NCI-H187 (cell line): ENCODE data around the gene PIK3R5.

ENCODE experiments used
- DNase-seq, 2 experiments: peaks; one replicate each; lab custom pipeline; 2025; lab: John Stamatoyannopoulos, UW

PIK3R5 gene

DNA sequence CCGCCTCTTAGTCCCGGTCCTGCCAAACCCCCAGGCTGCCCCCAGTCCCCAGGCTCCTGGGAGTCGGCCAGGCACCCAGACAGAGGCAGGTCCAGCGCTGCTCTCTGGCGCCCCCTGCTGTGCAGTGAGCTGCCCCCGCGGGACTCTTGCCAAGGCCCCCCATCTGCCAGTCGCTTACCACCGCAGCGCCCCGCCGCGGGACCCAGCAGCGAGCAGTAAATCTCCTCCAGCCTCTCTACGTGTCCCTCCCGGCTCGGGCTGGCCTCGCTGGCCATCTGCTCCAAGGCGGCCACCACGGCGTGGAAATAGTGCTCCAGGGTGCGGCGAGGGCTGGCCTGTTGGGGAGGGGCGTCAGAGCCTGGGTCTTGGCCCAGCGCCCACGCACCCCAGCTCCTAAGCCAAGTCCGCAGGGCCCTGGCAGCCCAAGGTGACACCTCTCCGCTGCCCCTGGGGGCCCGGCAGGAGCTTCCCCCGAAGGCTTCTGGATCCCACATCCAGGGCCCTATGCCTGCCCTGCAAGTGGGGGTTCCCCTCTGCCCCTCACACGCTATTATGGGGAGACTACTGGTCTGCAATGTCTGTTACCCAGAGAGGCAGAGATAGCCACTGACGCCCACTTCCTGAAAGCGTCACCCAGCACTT lies 132.7 kb downstream of the PIK3R5 start:
- DNase-seq, result no peak

DNA sequence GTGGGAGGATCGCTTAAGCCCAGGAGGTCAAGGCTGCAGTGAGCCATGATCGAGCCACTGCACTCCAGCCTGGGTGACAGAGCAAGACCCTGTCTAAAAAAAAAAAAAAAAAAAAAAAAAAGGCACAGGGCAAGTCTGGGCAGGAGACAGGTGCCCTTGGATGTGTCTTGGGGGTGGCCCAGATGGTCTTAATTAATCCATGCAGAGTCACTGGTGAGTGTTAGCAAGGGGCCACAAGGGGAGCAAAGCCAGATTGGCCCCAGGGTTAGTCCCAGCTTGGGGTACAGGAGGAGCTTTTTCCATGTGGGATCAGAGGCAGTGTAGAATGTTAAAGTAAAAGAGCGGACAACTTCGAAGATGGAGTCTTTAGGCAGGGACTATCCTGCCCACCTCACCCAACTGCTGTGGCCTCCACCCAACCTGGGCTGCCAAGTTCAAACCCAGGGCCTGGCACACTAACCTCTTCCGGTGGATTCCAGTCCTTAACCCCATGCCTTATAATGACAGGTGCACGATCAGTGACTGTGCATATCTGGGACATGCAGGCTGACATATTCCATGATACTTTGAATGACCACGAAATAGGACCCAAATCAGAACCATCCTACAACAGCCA lies 134.2 kb downstream of the PIK3R5 start:
- no peak for DNase-seq

DNA sequence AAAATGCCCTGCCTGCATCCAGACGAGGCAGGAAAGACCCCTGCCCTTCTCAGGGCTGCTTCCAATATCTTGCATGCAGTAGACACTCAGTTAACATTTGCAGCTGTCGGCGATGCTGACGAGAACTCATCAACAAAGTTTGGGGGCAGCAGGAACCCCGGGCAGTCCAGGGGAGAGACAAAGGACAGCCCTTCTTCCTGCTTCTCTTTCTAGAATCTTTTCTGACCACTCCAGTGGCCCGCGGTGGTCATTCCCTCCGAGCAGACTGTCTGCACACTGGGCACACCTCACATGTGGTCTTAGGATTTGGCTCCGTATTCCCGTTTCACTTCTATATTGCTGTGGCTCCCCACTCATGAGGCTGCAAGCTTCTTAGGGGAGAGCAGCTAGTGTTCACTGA lies 135.4 kb downstream of the PIK3R5 start:
- no peak for DNase-seq

DNA sequence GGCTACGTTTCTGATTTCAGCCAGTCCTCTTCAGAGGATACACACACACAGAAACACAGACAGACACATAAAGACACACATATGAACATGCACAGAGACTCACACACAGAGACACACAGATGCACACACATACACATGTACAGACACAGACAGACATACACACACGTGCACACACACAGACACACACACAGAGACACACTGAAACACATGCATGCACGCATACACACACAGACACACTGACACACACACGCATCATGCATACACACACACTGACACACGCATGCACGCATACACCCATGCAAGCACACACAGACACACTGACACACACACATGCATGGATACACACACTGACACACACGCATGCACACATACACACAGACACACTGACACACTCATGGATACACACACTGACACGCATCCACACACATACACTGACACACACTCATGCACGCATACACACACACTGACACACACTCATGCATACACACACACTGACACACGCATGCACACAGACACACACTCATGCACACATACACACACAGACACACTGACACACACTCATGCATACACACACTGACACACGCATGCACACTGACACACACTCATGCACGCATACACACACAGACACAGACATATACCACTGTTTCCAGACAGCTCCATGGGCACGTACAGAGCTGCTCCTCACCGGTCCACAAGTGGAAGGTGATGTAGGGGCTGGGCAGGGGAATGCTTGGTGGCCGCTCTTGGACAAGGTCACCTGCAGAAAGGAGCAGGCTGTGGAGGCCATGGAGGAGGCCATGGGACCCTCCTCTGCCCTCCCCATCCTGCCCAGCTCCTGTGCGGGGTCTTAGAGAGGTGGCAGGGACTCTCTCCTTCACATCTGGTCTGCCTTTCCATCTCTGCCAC lies 136.2 kb downstream of the PIK3R5 start:
- no peak for DNase-seq
